HG03280 (cell line): ENCODE measurements around the gene LEF1.

Experiments
- ATAC-seq: cut with Tn5 transposase; IDR thresholded peaks from one replicate; pipeline ENCODE4 v1.9.1; 2021; ENCODE audit warnings: mild to moderate bottlenecking, moderate library complexity; ENCODE audit not compliant: unreplicated experiment

The LEF1 gene

DNA sequence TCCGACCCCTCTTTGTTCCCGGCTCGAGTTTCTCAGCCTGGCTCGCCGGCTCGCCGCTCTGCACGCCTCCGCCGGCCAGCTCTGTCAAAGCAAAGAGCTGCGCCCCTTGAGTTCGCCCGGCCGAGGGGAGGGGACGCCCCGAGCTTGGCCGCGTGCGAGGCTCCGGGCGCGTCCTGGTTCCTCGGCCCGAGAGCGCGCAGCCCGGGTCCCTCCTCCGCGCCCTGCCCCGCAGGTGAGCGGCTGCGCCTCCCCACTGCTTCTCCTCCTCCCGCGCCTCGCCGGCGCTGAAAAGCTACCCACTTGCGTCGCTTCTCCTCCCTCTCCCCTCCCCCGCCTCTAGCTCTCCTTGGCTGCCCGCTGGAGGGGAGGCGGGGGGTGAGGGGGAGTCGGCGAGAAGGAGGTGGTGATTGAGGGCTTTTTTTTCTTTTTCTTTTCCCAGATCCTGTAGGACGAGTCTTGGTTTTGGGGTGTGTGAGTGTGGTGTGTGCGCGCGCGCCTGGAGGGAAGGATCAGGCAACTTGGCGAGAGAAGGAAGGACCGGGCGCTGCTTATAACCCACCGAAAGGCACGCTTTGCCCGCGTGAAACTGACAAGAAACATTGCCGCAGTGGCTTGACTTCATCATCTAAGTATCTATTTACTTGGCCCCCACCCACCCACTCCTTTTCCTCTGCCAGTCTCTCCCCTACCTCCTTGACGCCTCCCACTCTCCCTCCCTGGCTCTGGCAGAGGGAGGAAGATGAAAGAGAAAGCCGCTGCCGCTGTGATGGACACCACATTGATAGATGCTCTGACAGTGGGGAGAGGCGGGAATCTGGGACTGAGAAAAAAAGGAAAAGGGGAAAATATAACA, at the start of gene LEF1:
Gene LEF1 (minus strand): TSS at position 262 of the 853 bp plus-strand sequence. CDS start 1,165 bp downstream, outside the sequence.
- ATAC-seq = peak; percentile 45

DNA sequence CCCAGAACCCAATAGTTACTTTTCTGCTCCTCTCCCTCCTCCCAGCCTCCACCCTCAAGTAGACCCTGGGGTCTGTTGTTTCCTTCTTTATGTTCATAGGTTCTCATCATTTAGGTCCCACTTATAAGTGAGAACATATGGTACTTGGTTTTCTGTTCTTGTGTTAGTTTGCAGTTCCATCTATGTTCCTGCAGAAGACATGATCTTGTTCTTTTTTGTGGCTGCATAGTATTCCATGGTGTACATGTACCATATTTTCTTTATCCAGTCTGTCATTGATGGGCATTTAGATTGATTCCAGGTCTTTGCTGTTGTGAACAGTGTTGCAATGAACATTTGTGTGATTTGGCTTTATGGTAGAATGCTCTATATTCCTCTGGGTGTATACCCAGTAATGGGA, 47.8 kb upstream of the LEF1 start:
- ATAC-seq = no peak

DNA sequence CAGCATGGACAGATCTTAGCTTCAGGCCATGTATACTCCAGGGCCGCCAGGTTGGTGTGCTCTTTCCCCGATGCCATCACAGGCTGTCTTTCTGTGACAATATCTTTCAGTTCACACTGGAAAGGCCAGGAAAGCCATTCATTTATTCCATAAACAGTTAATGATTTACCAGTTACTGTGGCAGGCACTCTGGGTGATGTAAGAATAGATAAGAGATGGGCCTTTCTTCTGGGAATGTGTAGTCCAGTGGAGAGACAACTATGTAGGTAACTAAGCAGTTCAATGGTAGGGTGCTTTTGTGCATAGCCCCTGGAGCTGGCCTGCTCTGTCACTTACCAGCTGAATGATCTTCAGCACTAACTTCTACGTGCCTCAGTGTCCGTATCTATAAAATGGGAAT, 46.3 kb upstream of the LEF1 start:
- no peak for ATAC-seq

DNA sequence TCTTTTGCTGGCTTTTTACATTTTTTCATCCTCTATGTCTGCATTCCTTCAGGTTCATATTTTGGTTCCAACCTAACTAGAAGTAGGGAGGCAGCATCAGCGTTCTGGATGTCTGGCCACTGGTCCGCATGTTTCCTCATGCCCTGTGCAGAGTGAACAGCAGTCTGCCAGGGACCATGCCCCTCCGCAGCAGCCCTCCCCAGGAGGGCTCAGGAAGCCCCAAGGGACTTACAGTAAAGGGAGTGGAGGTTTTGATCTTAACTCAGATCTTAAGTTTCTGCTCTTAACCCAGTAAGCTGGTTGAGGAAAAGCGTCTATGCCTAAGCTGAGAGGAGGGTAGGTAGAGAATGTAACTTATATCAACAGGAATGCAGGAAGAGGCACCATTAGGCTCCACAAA, 45.0 kb upstream of the LEF1 start:
- no peak for ATAC-seq

DNA sequence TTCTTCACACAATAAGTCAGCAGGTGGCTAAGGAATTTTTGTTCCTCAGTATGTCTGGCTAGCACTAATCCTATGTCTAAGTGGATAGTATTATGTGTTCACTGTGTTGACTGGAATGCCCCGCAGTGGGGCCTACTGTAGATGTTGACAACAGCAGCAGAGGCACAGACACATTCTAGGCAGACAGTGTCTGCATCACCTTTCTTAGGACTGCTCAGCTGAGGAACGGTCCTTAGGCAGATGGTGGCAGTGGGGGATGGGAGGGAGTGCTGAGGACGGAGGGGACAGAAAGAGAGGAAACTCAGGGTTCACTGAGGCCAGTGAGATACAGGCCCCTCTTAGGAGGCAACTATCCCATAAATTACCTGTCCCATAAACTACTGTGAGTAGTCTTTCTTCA, 44.6 kb upstream of the LEF1 start:
- no peak for ATAC-seq

DNA sequence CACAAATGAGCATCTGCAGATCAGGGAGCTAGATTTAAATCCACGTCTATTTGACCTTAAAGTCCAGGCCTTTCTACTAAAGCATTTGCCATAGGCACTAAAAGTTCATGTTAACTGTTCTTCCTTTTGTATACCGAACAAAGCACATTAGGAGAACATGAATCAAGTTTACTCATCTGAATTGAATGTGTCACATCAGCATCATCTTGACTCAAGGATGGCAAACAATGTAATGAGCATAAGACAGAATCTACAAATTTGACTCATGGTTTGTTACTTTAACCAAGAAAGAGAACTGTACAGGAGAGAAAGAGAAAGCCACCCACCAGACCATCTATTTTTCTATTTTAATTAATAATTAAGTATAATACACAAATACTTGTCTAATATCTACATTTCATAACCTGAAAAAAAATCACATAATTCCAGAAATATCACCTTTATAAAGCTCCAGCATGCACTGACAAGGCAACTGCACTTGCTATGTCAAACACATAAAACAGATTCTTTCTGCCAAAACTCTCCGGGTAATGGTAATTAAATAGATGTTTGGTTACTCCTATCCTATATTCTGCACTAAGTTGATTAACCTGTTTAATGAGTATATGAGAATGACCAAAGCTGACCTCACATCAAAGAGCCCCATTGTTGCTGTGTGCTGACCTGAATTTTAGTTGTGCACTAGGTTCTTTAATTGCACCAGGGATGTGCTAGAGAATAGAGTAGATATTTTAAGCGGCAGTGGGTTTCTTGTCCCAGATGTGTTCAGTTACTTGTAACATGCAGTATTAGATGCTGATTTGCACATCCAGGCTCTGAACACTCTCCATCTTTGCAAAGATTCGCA, 42.5 kb upstream of the LEF1 start:
- ATAC-seq = no peak

DNA sequence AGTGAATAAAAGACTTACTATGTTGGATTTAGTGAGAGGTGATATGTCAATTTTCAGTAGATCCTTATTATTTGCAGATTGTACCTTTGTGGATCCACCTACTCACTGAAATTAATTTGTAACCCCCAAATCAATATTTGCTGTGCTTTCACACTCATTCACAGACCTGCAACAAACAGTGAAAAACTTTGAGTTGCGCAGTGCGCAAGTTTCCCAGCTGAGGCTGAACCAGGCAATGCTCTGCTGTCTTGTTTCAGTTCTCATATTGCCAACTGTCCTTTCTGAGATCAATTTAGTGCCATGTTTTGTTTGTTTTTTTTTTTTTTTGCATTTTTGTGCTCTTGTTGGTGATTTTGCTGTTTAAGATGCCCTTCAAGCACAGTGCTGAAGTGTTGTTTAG, 40.8 kb upstream of the LEF1 start:
- no peak for ATAC-seq

DNA sequence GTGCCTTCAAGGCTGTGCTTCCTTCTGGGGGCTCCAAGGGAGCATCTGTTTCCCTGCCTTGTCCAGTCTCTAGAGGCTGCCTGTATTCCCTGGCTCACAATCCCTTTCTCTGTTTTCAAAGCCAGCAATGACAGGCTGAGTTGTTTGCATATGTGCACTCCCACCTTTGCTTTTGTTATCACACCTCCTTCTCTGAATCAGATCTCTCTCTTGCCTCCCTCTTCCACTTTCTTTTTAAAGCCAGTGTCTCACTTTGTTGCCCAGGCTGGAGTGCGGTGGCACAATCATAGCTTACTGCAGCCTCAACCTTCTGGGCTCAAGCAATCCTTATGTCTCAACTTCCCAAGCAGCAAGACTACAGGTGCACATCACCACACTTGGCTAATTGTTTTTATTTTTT, 37.1 kb upstream of the LEF1 start:
- no peak for ATAC-seq

DNA sequence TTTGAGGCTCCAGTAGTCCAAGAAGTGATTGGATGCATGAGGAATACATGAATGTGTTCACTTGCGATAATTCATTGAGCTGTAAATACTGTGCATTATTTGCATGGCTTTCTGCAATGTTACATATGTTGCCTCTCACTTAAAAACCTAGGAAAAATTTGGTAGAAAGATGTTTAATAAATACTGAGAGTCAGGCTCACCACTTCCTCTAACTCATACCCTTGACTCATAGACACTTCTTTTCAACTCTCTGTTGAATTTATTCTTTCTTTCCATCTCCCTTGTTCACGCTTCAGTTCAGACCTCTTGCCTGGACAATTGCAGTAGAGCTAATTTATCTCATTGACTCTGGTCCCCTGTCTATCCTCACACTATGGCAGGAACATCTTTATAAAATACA, 35.8 kb upstream of the LEF1 start:
- ATAC-seq = no peak

DNA sequence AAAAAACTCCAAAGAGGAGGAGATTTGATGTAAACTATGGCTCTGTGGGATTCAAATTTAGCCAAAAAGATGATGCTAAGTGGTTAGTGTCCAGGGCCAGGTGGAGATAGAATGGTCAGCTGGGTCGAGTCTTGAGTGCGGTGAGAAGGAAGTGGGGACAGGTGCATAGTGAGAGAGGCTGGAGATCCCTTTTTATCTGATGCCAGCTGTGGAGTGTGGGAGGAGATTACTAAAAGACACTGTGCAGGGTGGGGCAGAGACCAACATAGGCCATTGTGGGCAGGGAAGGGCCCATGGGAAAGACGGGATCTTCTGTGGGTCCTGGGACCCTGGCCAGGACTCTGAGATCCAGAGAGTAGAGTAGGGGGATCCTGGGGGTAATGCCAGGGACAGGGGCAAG, 34.6 kb upstream of the LEF1 start:
- no peak for ATAC-seq

DNA sequence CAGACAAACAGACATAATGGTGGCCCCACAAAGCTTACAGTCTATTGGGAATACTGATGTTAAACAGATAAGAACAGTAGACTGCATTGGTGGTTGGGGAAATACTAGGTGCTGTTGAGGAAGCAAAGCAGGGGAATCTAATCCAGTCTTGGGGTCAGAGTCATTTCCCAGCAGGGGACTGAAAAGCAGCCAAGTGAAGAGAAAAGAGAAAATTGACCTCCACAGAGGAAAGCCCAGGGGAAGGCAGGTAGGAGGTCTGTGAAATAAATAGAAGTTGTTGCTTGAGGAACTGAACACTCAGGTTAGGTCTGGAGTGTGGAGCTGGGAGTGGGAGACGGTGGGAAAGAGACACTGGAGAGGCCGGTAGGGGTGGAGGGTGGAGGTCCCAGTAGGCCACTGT, 33.0 kb upstream of the LEF1 start:
- no peak for ATAC-seq

DNA sequence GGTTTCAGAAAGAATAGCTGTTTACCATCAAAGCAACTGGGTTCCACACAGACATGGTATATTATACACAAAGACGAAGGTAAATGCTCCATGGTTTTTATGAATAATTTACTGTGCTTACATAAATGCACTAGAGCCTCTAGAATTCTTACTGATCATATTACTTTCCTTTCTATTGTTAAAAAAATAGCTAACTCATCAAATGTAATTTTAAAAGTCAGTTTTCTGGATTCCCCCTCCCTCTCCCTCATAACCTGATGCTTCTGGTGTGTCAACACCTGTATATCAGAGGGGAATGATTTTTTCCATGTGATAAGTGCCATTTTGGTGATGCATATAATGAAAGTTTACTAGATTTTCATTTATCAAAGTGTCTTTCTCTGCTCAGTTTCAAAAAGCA, 31.1 kb upstream of the LEF1 start:
- ATAC-seq = no peak

DNA sequence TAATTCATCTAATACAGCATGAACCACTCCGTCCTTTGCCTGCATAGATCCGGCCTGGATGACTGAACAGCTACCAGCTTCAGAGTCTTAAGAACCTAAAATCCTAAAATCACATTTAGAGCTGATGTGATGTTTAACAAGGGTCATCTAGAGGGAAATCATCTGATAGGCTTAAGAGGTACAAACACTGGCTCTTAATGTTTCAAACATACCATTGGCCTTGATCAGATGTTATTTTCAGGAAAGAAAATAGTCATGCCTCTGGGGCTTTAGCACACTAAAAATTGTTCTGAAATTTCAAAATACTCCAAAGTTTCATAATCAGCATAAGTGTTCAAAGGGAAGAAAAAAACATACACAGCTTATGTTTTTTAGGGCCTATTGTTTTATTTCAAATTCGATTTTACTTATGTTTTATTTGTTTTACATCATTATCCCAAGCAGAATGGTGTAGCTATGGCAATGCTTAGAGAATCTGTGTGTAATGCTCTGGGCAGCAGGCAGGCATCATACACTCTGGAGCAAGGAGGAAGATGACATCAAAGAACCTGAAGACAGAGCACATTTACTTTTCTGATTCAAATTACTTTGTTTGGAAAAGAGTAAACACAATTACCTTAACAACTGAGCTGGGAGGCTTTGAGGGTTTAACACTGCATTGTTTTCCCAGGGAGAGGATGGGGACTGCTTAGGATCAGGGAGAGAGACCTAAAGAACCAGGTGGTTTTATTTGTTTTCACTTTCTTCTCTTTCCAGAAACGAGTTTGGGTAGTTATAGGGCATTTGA, 25.3 kb upstream of the LEF1 start:
- ATAC-seq = no peak

DNA sequence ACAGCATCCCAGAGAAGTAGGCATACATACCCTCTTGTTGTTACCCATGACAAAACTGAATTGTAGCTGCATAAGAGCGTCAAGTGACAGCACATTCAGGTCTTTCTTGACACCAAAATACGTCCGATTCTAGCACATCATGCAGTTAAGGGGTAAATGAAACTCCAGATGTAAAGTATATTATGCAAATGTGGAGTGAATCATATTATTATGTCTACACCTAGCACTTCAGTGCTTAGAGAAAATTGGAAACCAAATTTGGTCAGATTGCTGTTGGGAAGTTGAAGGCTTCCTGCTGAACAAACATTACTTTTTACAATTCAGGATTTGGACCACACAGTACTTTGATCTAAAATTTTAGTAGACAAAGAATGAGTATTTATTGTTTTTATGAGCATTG, 24.2 kb upstream of the LEF1 start:
- ATAC-seq = no peak

DNA sequence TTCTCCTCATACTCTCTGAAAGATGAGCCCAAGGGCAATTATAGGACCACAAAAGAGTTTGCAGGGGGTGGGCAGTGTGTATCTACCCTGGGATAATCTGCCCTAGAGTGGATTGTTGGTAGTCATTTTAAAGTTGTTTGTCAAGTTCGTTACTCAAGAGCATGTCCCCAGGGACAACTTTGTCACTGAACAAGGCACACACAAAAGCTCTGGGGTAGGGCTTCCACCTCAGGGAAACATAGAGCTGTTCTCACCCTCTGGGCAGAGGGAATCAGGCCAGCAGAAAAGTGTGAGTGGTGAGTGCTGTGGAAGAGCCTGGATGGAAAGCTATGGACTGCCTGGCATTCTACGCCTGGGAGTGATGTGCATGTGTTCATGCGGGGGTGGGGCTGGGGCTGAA, 23.3 kb upstream of the LEF1 start:
- ATAC-seq = no peak

DNA sequence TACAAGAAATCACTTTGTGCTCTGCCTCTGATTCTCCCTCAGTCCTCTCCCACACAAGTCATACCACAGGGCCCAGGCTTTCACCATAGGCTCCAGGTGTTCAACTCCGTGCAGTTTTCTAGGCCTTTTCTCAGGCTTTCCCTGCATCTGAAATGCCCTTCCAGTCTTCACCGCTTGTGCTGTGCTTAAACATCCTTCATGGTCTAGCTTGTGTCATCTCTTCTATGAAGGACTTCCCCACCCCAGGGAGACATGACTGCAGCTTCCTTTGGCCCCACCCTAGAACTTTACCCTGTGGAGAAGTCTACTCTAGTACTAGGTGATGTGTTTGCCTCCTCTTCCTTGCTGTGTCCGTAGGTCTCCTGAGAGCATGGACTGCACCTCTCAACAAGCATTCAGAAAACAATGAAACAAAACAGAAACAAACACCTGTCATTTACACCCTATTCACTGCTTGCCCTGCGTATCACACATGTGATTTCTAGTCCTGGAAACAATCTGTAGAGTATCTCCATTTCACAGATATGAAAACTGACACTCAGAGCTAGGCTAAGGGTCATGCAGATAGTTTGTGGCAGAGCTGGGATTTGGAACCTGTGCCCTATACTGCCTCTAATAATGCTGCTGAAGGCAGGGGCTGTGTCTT, 22.7 kb upstream of the LEF1 start:
- ATAC-seq = peak; percentile 62

DNA sequence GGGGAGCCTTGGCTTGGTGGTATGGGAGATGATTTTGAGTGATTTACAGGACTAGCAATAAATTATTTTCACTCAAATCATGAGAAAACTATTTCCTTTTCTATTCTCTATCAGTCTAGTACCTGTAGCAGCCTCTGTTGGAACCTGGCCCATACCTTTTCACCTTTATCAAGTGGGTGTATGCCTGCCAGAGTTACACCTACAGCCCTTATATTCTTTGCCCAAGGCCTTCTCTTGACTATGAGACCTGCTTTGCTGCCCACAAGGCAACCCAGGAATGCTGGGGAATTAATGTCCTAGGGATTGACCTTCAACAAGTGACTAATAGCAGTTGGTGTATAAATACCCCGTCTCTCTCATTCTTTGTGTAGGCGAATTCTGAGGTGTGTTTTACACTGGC, 20.0 kb upstream of the LEF1 start:
- no peak for ATAC-seq

DNA sequence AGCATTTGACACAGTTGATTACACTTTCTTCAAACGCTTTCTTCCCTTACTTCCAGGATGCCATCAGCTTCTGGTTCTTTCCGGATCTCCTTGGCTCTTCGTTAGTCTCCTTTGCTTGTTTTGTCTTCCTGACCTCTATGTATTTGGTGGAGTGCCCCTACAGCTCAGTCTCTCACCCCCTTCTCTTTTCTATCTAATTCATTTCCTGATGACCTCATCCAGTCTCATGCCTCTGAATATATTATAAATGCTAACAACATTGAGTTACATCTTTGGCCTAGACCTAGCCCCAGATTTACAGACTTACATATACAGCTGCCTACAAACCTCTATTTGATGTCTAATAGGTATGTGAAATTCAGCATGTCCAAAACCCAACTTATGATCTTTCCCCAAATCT, 16.5 kb upstream of the LEF1 start:
- no peak for ATAC-seq

DNA sequence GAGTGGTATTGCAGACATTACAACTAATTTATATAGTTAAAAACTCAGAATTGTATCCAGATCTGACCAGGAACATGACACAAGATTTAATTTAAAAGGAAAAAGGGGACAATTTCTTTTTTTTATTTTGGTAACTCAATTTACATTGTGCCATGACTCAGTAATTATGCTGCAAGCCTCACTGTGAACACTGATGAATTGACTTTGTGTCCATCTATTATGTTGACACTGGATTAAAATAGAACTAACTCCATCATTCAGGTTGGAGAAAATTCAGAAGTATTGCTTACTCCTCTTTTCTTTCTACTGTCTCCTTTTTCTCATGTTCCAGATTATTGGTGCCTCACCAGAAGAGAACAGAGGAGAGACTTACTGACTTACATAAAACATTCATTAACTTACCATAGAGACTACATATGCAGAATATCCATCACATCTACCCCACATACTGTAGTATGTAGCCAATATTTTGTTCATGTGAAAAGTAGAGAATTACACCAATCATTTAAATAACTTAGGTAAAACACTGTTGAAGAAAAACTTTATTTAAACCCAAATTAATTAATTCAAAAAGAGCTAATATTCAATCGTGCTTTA, 15.8 kb upstream of the LEF1 start:
- no peak for ATAC-seq

DNA sequence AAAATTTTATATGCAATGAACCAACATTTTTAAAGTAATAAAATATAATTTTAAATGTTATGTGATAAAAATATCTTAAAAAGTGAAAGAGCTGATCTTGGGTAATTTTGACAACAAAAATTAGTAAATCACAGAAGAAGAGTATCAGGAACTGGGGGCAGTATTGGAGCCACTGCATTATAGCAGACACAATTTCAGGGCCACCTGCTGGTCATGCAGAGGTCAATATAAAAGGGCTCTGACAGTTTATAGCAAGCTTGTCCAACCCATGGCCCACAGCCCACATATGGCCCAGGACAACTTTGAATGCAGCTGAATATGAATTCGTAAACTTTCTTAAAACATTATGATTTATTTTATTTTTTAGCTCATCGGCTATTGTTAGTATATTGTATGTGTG, 13.0 kb upstream of the LEF1 start:
- no peak for ATAC-seq

DNA sequence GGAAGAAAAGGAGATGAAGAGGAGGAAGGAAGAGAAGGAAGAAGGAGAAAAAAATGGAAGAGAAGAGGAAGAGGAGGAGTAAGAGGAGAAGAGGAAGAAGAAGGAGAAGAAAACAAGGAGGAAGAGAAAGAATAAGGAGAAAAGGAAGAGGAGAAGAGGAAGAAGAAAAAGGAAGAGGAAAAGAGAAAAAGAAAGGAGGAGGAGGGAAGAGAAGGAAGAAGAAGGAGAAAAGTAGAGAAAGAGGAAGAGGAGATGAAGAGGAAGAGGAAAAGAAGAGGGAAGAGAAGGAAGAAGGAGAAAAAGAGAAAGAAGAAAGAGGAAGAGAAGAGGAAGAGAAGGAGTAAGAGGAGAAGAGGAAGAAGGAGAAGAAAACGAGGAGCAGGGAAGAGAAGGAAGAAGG, 11.8 kb upstream of the LEF1 start:
- no peak for ATAC-seq
